Cardiac muscle cell (in vitro differentiated cells and primary cell): Measurements from ENCODE around the gene CRISPLD2. TPM values are rescaled to one million over a fixed set of nuclear protein-coding genes. Genes with fewer than 3 reads are reported as not detected.

Source experiments
- DNase-seq, 2 donors: peaks; one replicate each; pipeline versions ENCODE4 v3.0.0 to v3.0.0-alpha.2; 2010 to 2017; ENCODE audit warnings: low read depth in 1 of 2, low spot score in 1 of 2
- H3K27ac ChIP-seq: fragments of 200-600 bp; sonication (generic); 2 replicates; pipeline ENCODE4 v1.5.1; 2016
- H3K27me3 ChIP-seq: fragments of 200-600 bp; sonication (generic); 2 replicates; pipeline ENCODE4 v1.6.0; 2016; ENCODE audit warnings: control low read depth
- H3K36me3 ChIP-seq: fragments of 200-600 bp; sonication (generic); 2 replicates; pipeline ENCODE4 v1.5.1; 2016; ENCODE audit warnings: control low read depth
- H3K4me1 ChIP-seq: fragments of 200-600 bp; sonication (generic); 2 replicates; pipeline ENCODE4 v1.8.1; 2017; ENCODE audit warnings: low read depth, mild to moderate bottlenecking, mixed run types
- H3K4me3 ChIP-seq: fragments of 200-600 bp; sonication (generic); 2 replicates; pipeline ENCODE4 v1.5.1; 2016; ENCODE audit warnings: mild to moderate bottlenecking
- H3K9me3 ChIP-seq: fragments of 200-600 bp; sonication (generic); 2 replicates; pipeline ENCODE4 v1.5.1; 2017; ENCODE audit warnings: low read depth, mild to moderate bottlenecking, control low read depth
- CTCF ChIP-seq: IDR thresholded peaks from 2 replicates; pipeline ENCODE4 v1.5.1; 2012; ENCODE audit warnings: low read depth, mild to moderate bottlenecking, low read length
- polyA plus RNA-seq: library from polyadenylated mRNA; unstranded; fragments of >200 nt; fragmentation: Nextera tagmentation; extraction: Ambion mirVana; gene quantifications from 2 replicates; pipeline ENCODE4 v1.2.1, GENCODE V29; 2016
- total RNA-seq: library from RNA; depleted of rRNA; stranded (reverse); fragments of >200 nt; gene quantifications from 2 replicates; pipeline ENCODE4 v1.2.3, GENCODE V29; 2016

CRISPLD2 gene
- total RNA-seq, result 1.7 and 2.7 TPM in 2 replicates
- polyA plus RNA-seq, result 0.91 and 3.7 TPM in 2 replicates

- H3K4me1 ChIP-seq, result no peaks in the 10 kb centered on the region
- H3K27me3 ChIP-seq, result peaks cover 22% of the 10 kb centered on the region
- no peak within 1 kb of the TSS for H3K27ac ChIP-seq
- TF ChIP-seq CTCF, result no peak
- peak within 1 kb of the TSS; percentile 18 for H3K4me3 ChIP-seq
- no peaks in the 10 kb centered on the region for H3K36me3 ChIP-seq
- no peaks in the 10 kb centered on the region for H3K9me3 ChIP-seq
- DNase-seq, result peak; percentile 94 to 97
Measured at GRCh38 chr16:84819644-84820304, at the start of gene CRISPLD2. Gene CRISPLD2 (plus strand): TSS chr16:84819985. CDS start chr16:84838496, 18,511 bp downstream.

DNA sequence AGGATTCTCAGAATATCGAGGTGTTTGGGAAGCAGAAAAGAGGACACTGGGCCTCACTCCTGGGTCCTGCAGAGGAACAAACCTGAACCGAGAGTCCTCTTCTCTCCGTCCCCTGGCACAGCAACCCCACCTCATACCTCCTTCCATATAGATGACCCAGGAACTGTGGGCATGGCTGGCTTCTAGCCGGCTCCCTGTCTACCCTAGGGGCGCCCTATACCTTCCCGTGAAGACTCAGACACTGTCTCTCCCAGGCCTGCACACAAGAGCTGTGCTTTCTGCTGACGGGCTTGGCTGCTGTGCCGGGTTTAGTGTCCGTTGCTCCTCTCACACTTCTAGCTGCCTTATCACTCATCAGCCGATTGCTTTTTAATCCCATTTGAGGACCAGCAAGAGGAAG lies 46.5 kb upstream of the CRISPLD2 start:
- peak overlapping the region; percentile 9 for H3K27ac ChIP-seq
- H3K4me3 ChIP-seq, result no peak overlapping the region
- no peaks in the 10 kb centered on the region for H3K9me3 ChIP-seq
- DNase-seq, result no peak
- no peaks in the 10 kb centered on the region for H3K27me3 ChIP-seq
- no peak for TF ChIP-seq CTCF
- peaks cover 60% of the 10 kb centered on the region for H3K36me3 ChIP-seq
- no peaks in the 10 kb centered on the region for H3K4me1 ChIP-seq

DNA sequence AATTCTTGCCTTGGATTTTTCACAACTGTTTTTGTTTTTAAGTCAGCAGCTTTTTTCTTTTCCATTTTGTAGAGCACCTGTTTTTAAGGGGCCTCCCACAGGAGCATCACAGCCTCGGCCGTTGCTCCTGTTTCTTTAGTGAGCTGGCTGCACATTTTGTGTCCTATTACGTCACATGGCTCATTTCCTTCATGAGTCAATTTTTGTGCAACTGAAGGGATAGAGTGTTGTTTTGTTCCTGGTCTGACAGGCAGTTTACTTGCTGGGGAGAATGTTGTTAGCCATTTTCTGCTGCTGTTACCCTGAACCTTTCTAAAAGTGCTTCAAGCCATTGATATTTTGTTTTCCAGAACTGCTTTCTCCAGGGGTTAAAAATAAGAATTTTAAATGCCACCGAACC lies 45.0 kb upstream of the CRISPLD2 start:
- Histone ChIP-seq H3K4me1 (no peaks in the 10 kb centered on the region), H3K27ac (no peak overlapping the region), H3K4me3 (no peak overlapping the region), H3K27me3 (no peaks in the 10 kb centered on the region), H3K9me3 (no peaks in the 10 kb centered on the region), H3K36me3 (peaks cover 57% of the 10 kb centered on the region)
- no peak for TF ChIP-seq CTCF
- peak in 1 of 2 donors; percentile 90 for DNase-seq

DNA sequence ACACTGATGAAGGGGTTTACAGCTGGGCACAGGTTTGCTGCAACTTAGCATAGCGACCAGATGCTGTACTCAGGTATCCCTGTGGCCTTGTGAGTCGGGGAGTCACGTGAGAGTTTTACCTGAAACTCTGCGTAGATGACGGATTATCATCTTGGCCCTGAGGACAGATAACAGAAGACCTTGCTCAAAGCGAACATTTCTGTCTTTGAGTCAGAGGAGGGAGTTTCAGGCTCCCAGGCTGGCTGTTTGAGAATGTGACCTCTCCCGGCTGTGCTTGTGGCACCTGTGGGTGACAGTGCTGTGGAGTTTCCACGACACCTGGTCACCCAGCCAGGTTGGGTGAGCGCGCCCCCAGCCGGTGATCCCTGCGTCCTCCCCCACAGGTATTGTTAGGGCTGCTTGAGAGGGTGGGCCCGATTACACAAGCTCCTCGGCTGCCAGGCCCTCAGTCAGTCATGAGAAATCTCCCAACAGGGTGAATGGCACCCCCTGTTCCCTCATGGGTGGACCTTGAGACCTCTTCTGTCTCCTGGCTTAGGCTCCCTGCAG lies 44.4 kb upstream of the CRISPLD2 start:
- Histone ChIP-seq H3K36me3 (peaks cover 53% of the 10 kb centered on the region), H3K4me3 (no peak overlapping the region), H3K27ac (no peak overlapping the region), H3K9me3 (no peaks in the 10 kb centered on the region), H3K27me3 (no peaks in the 10 kb centered on the region), H3K4me1 (no peaks in the 10 kb centered on the region)
- DNase-seq, result no peak
- TF ChIP-seq CTCF, result no peak

- no peak for DNase-seq
- Histone ChIP-seq H3K36me3 (peaks cover 47% of the 10 kb centered on the region), H3K27ac (no peak overlapping the region), H3K27me3 (no peaks in the 10 kb centered on the region), H3K4me1 (no peaks in the 10 kb centered on the region), H3K4me3 (no peak overlapping the region), H3K9me3 (no peaks in the 10 kb centered on the region)
- TF ChIP-seq CTCF, result no peak
Measured at GRCh38 chr16:84777435-84777834, 42.4 kb upstream of the CRISPLD2 start.
